Neural progenitor cell (in vitro differentiated cells): ENCODE results near the gene AGMO.

Experiments
- EZH2 ChIP-seq: fragments of 200-600 bp; sonication (generic); IDR thresholded peaks from 2 replicates; pipeline ENCODE4 v1.6.1; 2017; ENCODE audit warnings: antibody characterized with exemption, mild to moderate bottlenecking, moderate library complexity
- TF ChIP-seq, protein P1 (sequence below): fragments of 200-600 bp; sonication (generic); IDR thresholded peaks from 2 replicates; pipeline ENCODE4 v1.5.1; 2017; ENCODE audit warnings: antibody characterized with exemption, mild to moderate bottlenecking

DNA sequence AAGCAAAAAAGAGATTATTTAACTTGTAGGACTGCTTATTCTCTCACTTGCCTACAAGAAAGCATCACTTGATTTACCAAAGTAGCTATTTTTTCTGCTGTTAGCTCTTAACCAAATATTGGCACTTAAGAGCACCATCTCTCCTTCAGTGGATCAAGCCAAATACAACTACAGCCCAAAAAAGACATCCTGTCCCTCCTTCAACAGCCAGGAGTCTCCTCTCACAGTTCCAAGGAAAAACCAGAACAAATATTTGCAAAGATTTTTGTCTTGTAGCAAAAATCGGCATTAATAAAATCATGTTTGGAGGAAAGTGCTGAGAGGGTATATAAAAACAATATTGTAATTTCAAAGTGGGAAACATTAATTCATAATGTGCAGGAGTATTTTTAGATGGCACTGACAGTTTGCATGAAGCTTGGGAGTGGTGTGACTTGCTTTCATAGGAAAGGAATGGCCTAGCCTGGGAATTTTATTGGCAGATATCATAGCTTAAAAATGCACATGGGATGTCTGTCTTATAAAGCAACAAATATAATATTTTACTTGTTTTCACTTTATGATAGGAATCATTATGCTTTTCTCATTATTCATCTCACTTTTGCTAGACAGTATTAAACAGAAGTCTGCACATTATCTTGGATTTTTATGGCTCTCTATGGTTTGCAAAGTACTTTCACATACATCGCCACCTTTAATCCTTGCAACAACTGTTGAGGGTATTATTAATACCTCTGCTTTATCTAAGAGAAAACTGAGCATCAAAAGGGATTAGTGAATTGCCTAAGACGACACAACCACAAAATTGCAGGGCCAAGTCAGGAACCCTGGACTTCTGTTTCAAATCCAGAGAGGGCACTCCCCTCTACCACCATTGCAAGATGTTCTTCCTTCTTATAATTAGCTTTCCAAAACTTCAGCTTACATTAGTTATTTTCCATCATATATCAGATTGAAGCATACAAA lies 103.5 kb downstream of the AGMO start:
- TF ChIP-seq, protein P1, sequence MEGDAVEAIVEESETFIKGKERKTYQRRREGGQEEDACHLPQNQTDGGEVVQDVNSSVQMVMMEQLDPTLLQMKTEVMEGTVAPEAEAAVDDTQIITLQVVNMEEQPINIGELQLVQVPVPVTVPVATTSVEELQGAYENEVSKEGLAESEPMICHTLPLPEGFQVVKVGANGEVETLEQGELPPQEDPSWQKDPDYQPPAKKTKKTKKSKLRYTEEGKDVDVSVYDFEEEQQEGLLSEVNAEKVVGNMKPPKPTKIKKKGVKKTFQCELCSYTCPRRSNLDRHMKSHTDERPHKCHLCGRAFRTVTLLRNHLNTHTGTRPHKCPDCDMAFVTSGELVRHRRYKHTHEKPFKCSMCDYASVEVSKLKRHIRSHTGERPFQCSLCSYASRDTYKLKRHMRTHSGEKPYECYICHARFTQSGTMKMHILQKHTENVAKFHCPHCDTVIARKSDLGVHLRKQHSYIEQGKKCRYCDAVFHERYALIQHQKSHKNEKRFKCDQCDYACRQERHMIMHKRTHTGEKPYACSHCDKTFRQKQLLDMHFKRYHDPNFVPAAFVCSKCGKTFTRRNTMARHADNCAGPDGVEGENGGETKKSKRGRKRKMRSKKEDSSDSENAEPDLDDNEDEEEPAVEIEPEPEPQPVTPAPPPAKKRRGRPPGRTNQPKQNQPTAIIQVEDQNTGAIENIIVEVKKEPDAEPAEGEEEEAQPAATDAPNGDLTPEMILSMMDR, result no peak
- no peak for TF ChIP-seq EZH2
